Hindlimb muscle (tissue), 1 donor: ENCODE results near the gene SEC14L1. TPM values are rescaled to one million over a fixed set of nuclear protein-coding genes. Genes with fewer than 3 reads are reported as not detected.

Source experiments
- DNase-seq: peaks from one replicate; pipeline ENCODE4 v3.0.0-alpha.2; 2013
- polyA plus RNA-seq: library from polyadenylated mRNA; unstranded; fragments of 120-200 nt; gene quantifications from one replicate; pipeline ENCODE4 v1.2.1, GENCODE V29; 2013; ENCODE audit not compliant: insufficient read length

Gene SEC14L1
- polyA plus RNA-seq, 1 donor: 112 TPM

GRCh38 chr17:77194179-77194578 is 53.4 kb downstream of the SEC14L1 start:
- no peak for DNase-seq

- no peak for DNase-seq
These were observed 55.5 kb downstream of the SEC14L1 start for GRCh38 chr17:77196251-77196650.

- no peak for DNase-seq
These were observed 56.3 kb downstream of the SEC14L1 start for GRCh38 chr17:77197115-77197514.

GRCh38 chr17:77200711-77201110 is 59.9 kb downstream of the SEC14L1 start:
- DNase-seq: no peak

- no peak for DNase-seq
These were observed 62.7 kb downstream of the SEC14L1 start for GRCh38 chr17:77203436-77203835.

- DNase-seq: no peak
These were observed 63.1 kb downstream of the SEC14L1 start for GRCh38 chr17:77203846-77204245.

GRCh38 chr17:77204536-77204935 is 63.8 kb downstream of the SEC14L1 start:
- no peak for DNase-seq

GRCh38 chr17:77205396-77206125 is 64.8 kb downstream of the SEC14L1 start:
- no peak for DNase-seq

- DNase-seq: no peak
These were observed 65.6 kb downstream of the SEC14L1 start for GRCh38 chr17:77206158-77206956.

GRCh38 chr17:77207689-77208216 is 67.0 kb downstream of the SEC14L1 start:
- DNase-seq: no peak

- DNase-seq: no peak
These were observed 67.5 kb downstream of the SEC14L1 start for GRCh38 chr17:77208217-77208808.

GRCh38 chr17:77208856-77209255 is 68.1 kb downstream of the SEC14L1 start:
- no peak for DNase-seq

- DNase-seq: no peak
These were observed 68.6 kb downstream of the SEC14L1 start for GRCh38 chr17:77209330-77209748.

GRCh38 chr17:77210331-77210730 is 69.6 kb downstream of the SEC14L1 start:
- DNase-seq: no peak

GRCh38 chr17:77210946-77211541 is 70.3 kb downstream of the SEC14L1 start:
- DNase-seq: no peak

- no peak for DNase-seq
These were observed 70.9 kb downstream of the SEC14L1 start for GRCh38 chr17:77211681-77212080.

GRCh38 chr17:77212081-77212832 is 71.5 kb downstream of the SEC14L1 start:
- no peak for DNase-seq

- DNase-seq: no peak
These were observed 72.3 kb downstream of the SEC14L1 start for GRCh38 chr17:77212833-77213777.

- DNase-seq: no peak
These were observed 73.0 kb downstream of the SEC14L1 start for GRCh38 chr17:77213778-77214132.

GRCh38 chr17:77214328-77214727 is 73.6 kb downstream of the SEC14L1 start:
- no peak for DNase-seq

- DNase-seq: no peak
These were observed 74.0 kb downstream of the SEC14L1 start for GRCh38 chr17:77214743-77215142.
